Activated CD8-positive, alpha-beta T cell treated with anti-CD3 and anti-CD28 coated beads for 36 hours (primary cell): ENCODE data around the gene HADH. TPM values are rescaled to one million over a fixed set of nuclear protein-coding genes. Genes with fewer than 3 reads are reported as not detected.
A peak's percentile ranks its signal among the peaks of the same experiment; 100 is the strongest.

Experiments
- ATAC-seq: fragments of 200-7000 bp; cut with Tn5 transposase; one replicate; pipeline ENCODE4 v1.10.0; 2021; ENCODE audit warnings: mild to moderate bottlenecking, moderate library complexity
- CTCF ChIA-PET: fragments of 350-600 bp; sonication (Branson Sonifier 250); formaldehyde crosslinking; loops from one replicate; lab custom pipeline; 2021; ENCODE audit warnings: antibody characterized with exemption; lab: Charles Lee
- POLR2A ChIA-PET: fragments of 350-600 bp; sonication (Branson Sonifier 250); formaldehyde crosslinking; loops from one replicate; lab custom pipeline; 2021; ENCODE audit warnings: antibody characterized with exemption; lab: Charles Lee
- DNase-seq: peaks from one replicate; pipeline ENCODE4 v3.0.0-alpha.2; 2020
- H3K27ac Mint-ChIP-seq: one replicate; pipeline ENCODE4 v1.8.0; 2021; ENCODE audit warnings: mild to moderate bottlenecking, mixed read lengths
- H3K27me3 Mint-ChIP-seq: one replicate; pipeline ENCODE4 v1.8.0; 2021; ENCODE audit warnings: mixed read lengths
- H3K36me3 Mint-ChIP-seq: one replicate; pipeline ENCODE4 v1.8.0; 2021; ENCODE audit warnings: low read depth, mixed read lengths
- H3K4me1 Mint-ChIP-seq: one replicate; pipeline ENCODE4 v1.8.0; 2021; ENCODE audit warnings: low read depth, mixed read lengths
- H3K4me3 Mint-ChIP-seq: one replicate; pipeline ENCODE4 v1.8.0; 2021; ENCODE audit warnings: mild to moderate bottlenecking, moderate library complexity, mixed read lengths
- H3K9me3 Mint-ChIP-seq: one replicate; pipeline ENCODE4 v1.8.0; 2021; ENCODE audit warnings: mixed read lengths
- CTCF ChIP-seq: fragments of 200-600 bp; IDR thresholded peaks from one replicate; pipeline ENCODE4 v1.8.0; 2022; ENCODE audit warnings: antibody characterized with exemption, mild to moderate bottlenecking
- intact Hi-C: fragments of 100-400 bp; cut with micrococcal nuclease; formaldehyde crosslinking; loops from one replicate; pipeline ENCODE4 v1.10.0; 2022
- total RNA-seq, 2 experiments: library from RNA; stranded (reverse); gene quantifications; one replicate each; pipeline ENCODE4 v1.2.3, GENCODE V29; 2021

HADH gene
- total RNA-seq, 2 experiments from 2014 or later = 50.3 to 50.7 TPM

GRCh38 chr4:107999932-108000539 lies 10.3 kb downstream of the HADH start:
- peak overlapping the region; percentile 4 for H3K27ac Mint-ChIP-seq
- peaks cover 28% of the 10 kb centered on the region for H3K4me1 Mint-ChIP-seq

GRCh38 chr4:108001540-108002135 lies 11.9 kb downstream of the HADH start:
- Mint-ChIP-seq H3K27ac (no peak overlapping the region), H3K4me3 (no peak overlapping the region), H3K27me3 (no peaks in the 10 kb centered on the region), H3K9me3 (no peaks in the 10 kb centered on the region), H3K4me1 (peaks cover 40% of the 10 kb centered on the region), H3K36me3 (peaks cover 41% of the 10 kb centered on the region)
- intact Hi-C loops = no loop called here
- CTCF ChIA-PET = interaction anchor here (0.9 to 1.0 kb wide), 2 partner anchors 17 to 571 kb away, joined by 3 to 4 read pairs; no protein-coding TSS in a partner anchor
- no peak for DNase-seq
- no peak for TF ChIP-seq CTCF
- ATAC-seq = no peak
- POLR2A ChIA-PET = interaction anchor here (2.3 kb wide), 1 partner anchor 12 kb away, joined by 12 read pairs; the partner anchor contains the start of gene HADH

More at GRCh38 chr4:107999932-108000539, 10.3 kb downstream of the HADH start:
- TF ChIP-seq CTCF = no peak
- ChIA-PET CTCF (interaction anchor here (2.9 kb wide), 1 partner anchor 19 kb away, joined by 8 read pairs; no protein-coding TSS in a partner anchor), POLR2A (interaction anchor here (0.9 to 2.3 kb wide), 2 partner anchors 10 to 14 kb away, joined by 3 to 12 read pairs; partner anchors contain the start of gene HADH)
- H3K27me3 Mint-ChIP-seq = no peaks in the 10 kb centered on the region
- peaks cover 47% of the 10 kb centered on the region for H3K36me3 Mint-ChIP-seq
- H3K4me3 Mint-ChIP-seq = no peak overlapping the region
- no peaks in the 10 kb centered on the region for H3K9me3 Mint-ChIP-seq
- DNase-seq (no peak), ATAC-seq (no peak)
- intact Hi-C loops = no loop called here

- TF ChIP-seq CTCF = no peak
- Mint-ChIP-seq H3K9me3 (no peaks in the 10 kb centered on the region), H3K4me1 (peaks cover 38% of the 10 kb centered on the region), H3K36me3 (peaks cover 29% of the 10 kb centered on the region), H3K27ac (no peak overlapping the region), H3K4me3 (no peak overlapping the region), H3K27me3 (no peaks in the 10 kb centered on the region)
- ChIA-PET CTCF (interaction anchor here (0.9 to 2.5 kb wide), 3 partner anchors 10 to 15 kb away, joined by 3 to 9 read pairs (median 7); partner anchors contain the start of gene HADH), POLR2A (no interaction called here)
- ATAC-seq (peak; percentile 22), DNase-seq (no peak)
- intact Hi-C loops = no loop called here
Observed at GRCh38 chr4:108003982-108004515, 14.4 kb downstream of the HADH start.

- peaks cover 26% of the 10 kb centered on the region for H3K36me3 Mint-ChIP-seq
- no peak for TF ChIP-seq CTCF
- ATAC-seq (no peak), DNase-seq (no peak)
- no peaks in the 10 kb centered on the region for H3K27me3 Mint-ChIP-seq
- POLR2A ChIA-PET = no interaction called here
- H3K9me3 Mint-ChIP-seq = no peaks in the 10 kb centered on the region
- peaks cover 36% of the 10 kb centered on the region for H3K4me1 Mint-ChIP-seq
- no peak overlapping the region for H3K27ac Mint-ChIP-seq
- no peak overlapping the region for H3K4me3 Mint-ChIP-seq
- intact Hi-C loops = no loop called here
- CTCF ChIA-PET = interaction anchor here (0.9 to 2.5 kb wide), 3 partner anchors 9 to 14 kb away, joined by 3 to 9 read pairs (median 7); partner anchors contain the start of gene HADH
Observed at GRCh38 chr4:108004646-108005045, 15.0 kb downstream of the HADH start.

GRCh38 chr4:108005807-108006206 lies 16.1 kb downstream of the HADH start:
- no peak for TF ChIP-seq CTCF
- Mint-ChIP-seq H3K4me3 (no peak overlapping the region), H3K4me1 (peaks cover 34% of the 10 kb centered on the region), H3K9me3 (no peaks in the 10 kb centered on the region), H3K27me3 (no peaks in the 10 kb centered on the region), H3K27ac (no peak overlapping the region), H3K36me3 (peaks cover 21% of the 10 kb centered on the region)
- ChIA-PET POLR2A (no interaction called here), CTCF (interaction anchor here (0.9 to 2.1 kb wide), 2 partner anchors 13 kb away, joined by 3 to 11 read pairs; no protein-coding TSS in a partner anchor)
- intact Hi-C loops = no loop called here
- ATAC-seq (no peak), DNase-seq (no peak)
